ENCODE results near the gene PYGO1. TPM values are rescaled to one million over a fixed set of nuclear protein-coding genes. Genes with fewer than 3 reads are reported as not detected.

The PYGO1 gene
- polyA plus RNA-seq, 1 experiment: 10.7 TPM

DNA sequence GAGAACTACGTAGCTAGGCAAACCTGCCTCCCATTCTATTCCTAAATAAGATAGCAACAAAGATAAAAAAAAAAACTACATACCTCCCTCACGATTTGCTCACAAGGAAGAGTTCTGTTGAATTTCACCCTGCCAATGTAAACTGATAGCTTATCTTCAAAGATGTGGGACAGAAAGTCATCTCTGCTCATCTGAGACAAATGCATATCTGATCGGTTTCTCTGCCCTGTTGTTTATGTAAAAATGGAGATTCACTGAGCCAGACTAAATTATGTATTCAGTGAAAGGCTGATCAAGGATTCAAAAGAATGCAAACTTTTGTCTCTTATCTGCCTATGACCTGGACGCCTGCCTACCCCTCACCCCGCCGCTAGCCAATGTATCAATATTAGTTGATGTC lies 11.2 kb downstream of the PYGO1 start:
- Histone ChIP-seq H3K9me3 (ENCODE audit: control insufficient read depth, insufficient read depth, low read length) (no peaks in the 10 kb centered on the region), H3K27ac (ENCODE audit: low read depth, low read length) (no peak overlapping the region), H3K4me3 (ENCODE audit: low read depth, low read length) (no peak overlapping the region), H3K27me3 (ENCODE audit: control insufficient read depth, insufficient read depth, low read length) (no peaks in the 10 kb centered on the region)
- ChIA-PET CTCF (interaction anchor here (0.6 kb wide), 1 partner anchor 52 kb away, joined by 3 read pairs; no protein-coding TSS in a partner anchor), POLR2A (no interaction called here)
- DNase-seq (ENCODE audit: low read depth, low spot score): no peak
- TF ChIP-seq, protein P1, sequence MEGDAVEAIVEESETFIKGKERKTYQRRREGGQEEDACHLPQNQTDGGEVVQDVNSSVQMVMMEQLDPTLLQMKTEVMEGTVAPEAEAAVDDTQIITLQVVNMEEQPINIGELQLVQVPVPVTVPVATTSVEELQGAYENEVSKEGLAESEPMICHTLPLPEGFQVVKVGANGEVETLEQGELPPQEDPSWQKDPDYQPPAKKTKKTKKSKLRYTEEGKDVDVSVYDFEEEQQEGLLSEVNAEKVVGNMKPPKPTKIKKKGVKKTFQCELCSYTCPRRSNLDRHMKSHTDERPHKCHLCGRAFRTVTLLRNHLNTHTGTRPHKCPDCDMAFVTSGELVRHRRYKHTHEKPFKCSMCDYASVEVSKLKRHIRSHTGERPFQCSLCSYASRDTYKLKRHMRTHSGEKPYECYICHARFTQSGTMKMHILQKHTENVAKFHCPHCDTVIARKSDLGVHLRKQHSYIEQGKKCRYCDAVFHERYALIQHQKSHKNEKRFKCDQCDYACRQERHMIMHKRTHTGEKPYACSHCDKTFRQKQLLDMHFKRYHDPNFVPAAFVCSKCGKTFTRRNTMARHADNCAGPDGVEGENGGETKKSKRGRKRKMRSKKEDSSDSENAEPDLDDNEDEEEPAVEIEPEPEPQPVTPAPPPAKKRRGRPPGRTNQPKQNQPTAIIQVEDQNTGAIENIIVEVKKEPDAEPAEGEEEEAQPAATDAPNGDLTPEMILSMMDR (IDR thresholded peaks at IDR 0.05; ENCODE audit: low read depth, low read length): no peak

DNA sequence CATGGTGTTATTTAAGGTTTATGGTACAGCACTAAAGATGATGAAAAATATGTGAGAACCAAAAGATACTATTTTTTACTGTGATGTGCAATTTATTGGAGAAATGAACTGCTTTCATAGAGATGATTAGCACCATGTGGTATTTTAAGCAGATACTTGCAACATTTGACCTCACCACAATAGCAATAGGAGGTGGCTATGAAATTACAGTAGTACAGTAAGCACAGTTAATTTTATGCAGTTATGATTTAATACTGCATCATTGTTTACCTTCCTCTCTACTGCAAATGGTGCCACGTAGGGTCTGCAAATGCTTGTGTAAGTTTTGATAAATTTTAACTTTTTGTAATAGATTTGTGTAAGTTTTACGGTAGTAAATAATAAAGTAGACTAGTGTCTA lies 14.0 kb downstream of the PYGO1 start:
- Histone ChIP-seq H3K9me3 (ENCODE audit: control insufficient read depth, insufficient read depth, low read length) (no peaks in the 10 kb centered on the region; the same call in 1 of the 2 replicates), H3K4me3 (ENCODE audit: low read depth, low read length) (no peak overlapping the region), H3K27ac (ENCODE audit: low read depth, low read length) (no peak overlapping the region), H3K27me3 (ENCODE audit: control insufficient read depth, insufficient read depth, low read length) (no peaks in the 10 kb centered on the region)
- TF ChIP-seq, protein P1 (IDR thresholded peaks at IDR 0.05; ENCODE audit: low read depth, low read length): no peak
- ChIA-PET CTCF (no interaction called here), POLR2A (no interaction called here)
- DNase-seq (ENCODE audit: low read depth, low spot score): no peak

DNA sequence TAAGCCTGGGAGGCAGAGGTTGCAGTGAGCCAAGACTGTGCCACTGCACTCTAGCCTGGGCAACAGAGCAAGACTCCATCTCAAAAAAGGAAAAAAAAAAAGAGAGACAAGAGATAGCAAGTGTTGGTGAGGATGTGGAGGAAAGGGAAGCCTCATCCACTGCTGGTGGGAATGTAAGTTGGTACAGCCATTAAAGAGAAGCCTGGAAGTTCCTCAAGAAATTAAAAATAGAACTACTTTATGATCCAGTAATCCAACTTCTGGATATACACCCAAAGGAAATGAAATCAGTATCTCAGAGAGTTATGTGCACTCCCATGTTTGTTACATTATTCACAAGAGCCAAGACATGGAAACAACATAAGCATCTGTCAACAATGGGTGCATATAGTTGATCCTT lies 14.9 kb downstream of the PYGO1 start:
- Histone ChIP-seq H3K9me3 (ENCODE audit: control insufficient read depth, insufficient read depth, low read length) (no peaks in the 10 kb centered on the region; the same call in 1 of the 2 replicates), H3K27ac (ENCODE audit: low read depth, low read length) (no peak overlapping the region), H3K4me3 (ENCODE audit: low read depth, low read length) (no peak overlapping the region), H3K27me3 (ENCODE audit: control insufficient read depth, insufficient read depth, low read length) (no peaks in the 10 kb centered on the region)
- TF ChIP-seq, protein P1 (IDR thresholded peaks at IDR 0.05; ENCODE audit: low read depth, low read length): no peak
- no peak for DNase-seq (ENCODE audit: low read depth, low spot score)
- POLR2A ChIA-PET: no interaction called here
- CTCF ChIA-PET: no interaction called here

DNA sequence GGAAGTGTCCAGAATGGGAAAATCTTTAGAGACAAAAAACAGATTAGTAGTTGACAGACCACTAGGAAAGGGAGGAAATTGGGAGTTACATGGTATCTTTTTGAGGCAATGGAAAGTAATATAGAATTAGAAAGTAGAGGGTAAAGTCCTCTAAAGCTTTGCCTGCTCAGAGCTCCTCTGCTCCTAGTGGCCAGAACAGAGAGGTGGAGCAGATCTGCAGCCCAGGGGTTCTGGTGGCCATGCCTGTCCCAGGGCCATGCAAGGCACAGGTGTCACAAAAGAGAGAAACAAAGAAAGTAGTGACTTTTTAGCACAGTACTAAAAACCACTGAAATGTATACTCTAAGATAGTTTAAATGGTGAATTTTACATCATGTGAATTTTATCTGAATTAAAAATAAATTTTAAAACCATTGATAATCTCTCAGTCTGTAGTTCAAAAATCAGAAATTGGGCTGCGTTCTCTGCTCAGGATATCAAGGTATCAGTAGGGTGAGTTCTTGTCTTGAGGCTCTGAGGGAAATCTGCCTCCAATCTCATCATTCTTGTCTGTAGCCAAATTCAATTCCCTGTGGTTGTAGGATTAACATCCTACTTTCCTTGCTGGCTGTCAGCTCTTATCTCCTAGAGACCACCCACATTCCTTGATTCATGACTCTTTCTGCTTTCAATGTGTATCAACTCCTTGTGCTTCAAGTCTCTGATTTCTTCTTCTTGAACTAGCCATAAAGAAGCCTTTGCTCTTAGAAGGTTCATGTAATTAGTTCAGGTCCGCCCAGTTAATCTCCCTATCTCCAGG lies 23.6 kb downstream of the PYGO1 start:
- Histone ChIP-seq H3K27ac (ENCODE audit: low read depth, low read length) (no peak overlapping the region), H3K9me3 (ENCODE audit: control insufficient read depth, insufficient read depth, low read length) (no peaks in the 10 kb centered on the region; the same call in 1 of the 2 replicates), H3K27me3 (ENCODE audit: control insufficient read depth, insufficient read depth, low read length) (no peaks in the 10 kb centered on the region), H3K4me3 (ENCODE audit: low read depth, low read length) (no peak overlapping the region)
- ChIA-PET CTCF (no interaction called here), POLR2A (no interaction called here)
- no peak for DNase-seq (ENCODE audit: low read depth, low spot score)
- TF ChIP-seq, protein P1 (IDR thresholded peaks at IDR 0.05; ENCODE audit: low read depth, low read length): no peak

DNA sequence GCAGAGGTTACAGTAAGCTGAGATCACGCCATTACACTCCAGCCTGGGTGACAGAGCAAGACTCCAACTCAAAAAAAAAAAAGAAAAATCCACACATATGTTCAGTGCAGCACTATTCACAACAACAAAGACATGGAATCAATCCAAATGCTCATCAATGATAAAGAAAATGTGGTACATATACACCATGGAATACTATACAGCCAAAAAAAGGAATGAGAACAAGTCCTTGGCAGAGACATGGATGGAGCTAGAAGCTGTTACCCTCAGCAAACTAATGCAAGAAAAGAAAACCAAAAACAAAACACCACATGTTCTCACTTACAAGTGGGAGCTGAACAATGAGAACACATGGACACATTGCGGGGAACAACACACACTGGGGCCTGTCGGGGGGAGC lies 25.5 kb downstream of the PYGO1 start:
- no peak for DNase-seq (ENCODE audit: low read depth, low spot score)
- Histone ChIP-seq H3K27me3 (ENCODE audit: control insufficient read depth, insufficient read depth, low read length) (no peaks in the 10 kb centered on the region), H3K27ac (ENCODE audit: low read depth, low read length) (no peak overlapping the region), H3K4me3 (ENCODE audit: low read depth, low read length) (no peak overlapping the region), H3K9me3 (ENCODE audit: control insufficient read depth, insufficient read depth, low read length) (no peaks in the 10 kb centered on the region; the same call in 1 of the 2 replicates)
- POLR2A ChIA-PET: no interaction called here
- CTCF ChIA-PET: no interaction called here
- TF ChIP-seq, protein P1 (IDR thresholded peaks at IDR 0.05; ENCODE audit: low read depth, low read length): no peak

Measured in AG04450 (cell line).